ENCODE data around the gene WNT1.

GRCh38 chr12:48933664-48934311 lies 44.3 kb upstream of the WNT1 start:
- TF ChIP-seq CTCF (IDR thresholded peaks at IDR 0.05) (no peak), POLR2A (IDR thresholded peaks at IDR 0.05) (no peak)
